H9 (cell line): ENCODE results near the gene HPGDS. TPM values are rescaled to one million over a fixed set of nuclear protein-coding genes. Genes with fewer than 3 reads are reported as not detected.

ENCODE experiments used
- DNase-seq: peaks from one replicate; pipeline ENCODE4 v3.0.0-alpha.2; 2017
- H2AFZ ChIP-seq: one replicate; pipeline ENCODE4 v1.6.1; 2013; ENCODE audit warnings: mild to moderate bottlenecking, low read length, control low read depth, moderate library complexity
- H2AK5ac ChIP-seq: 2 replicates; pipeline ENCODE4 v1.6.1; 2013; ENCODE audit warnings: low read length, control low read depth, mixed read lengths; ENCODE audit not compliant: insufficient read length
- H2BK120ac ChIP-seq: one replicate; pipeline ENCODE4 v1.6.1; 2013; ENCODE audit warnings: low read depth, mild to moderate bottlenecking, low read length, control low read depth, inconsistent platforms; ENCODE audit not compliant: poor library complexity, severe bottlenecking
- H2BK12ac ChIP-seq: 2 replicates; pipeline ENCODE4 v1.6.1; 2013; ENCODE audit warnings: low read length, control low read depth, mixed read lengths, low read depth; ENCODE audit not compliant: insufficient read length
- H2BK15ac ChIP-seq: 2 replicates; pipeline ENCODE4 v1.6.1; 2013; ENCODE audit warnings: low read depth, low read length, control low read depth
- H2BK20ac ChIP-seq: one replicate; pipeline ENCODE4 v1.6.1; 2013; ENCODE audit warnings: low read depth, mild to moderate bottlenecking, low read length, control low read depth, inconsistent platforms; ENCODE audit not compliant: poor library complexity, severe bottlenecking
- H2BK5ac ChIP-seq: 2 replicates; pipeline ENCODE4 v1.6.1; 2013; ENCODE audit warnings: low read length, control low read depth, mixed read lengths; ENCODE audit not compliant: insufficient read length
- H3K14ac ChIP-seq: 2 replicates; pipeline ENCODE4 v1.6.1; 2013; ENCODE audit warnings: low read length, control low read depth; ENCODE audit not compliant: insufficient read depth
- H3K18ac ChIP-seq: 2 replicates; pipeline ENCODE4 v1.6.1; 2013; ENCODE audit warnings: low read depth, mild to moderate bottlenecking, mixed read lengths, low read length, control low read depth; ENCODE audit not compliant: insufficient read length
- H3K23ac ChIP-seq: 2 replicates; pipeline ENCODE4 v1.6.1; 2013; ENCODE audit warnings: low read length, control low read depth, mixed read lengths, low read depth; ENCODE audit not compliant: insufficient read length
- H3K23me2 ChIP-seq: 2 replicates; pipeline ENCODE4 v1.6.1; 2013; ENCODE audit warnings: low read depth, mild to moderate bottlenecking, mixed read lengths, low read length, control low read depth; ENCODE audit not compliant: insufficient read length, poor library complexity, severe bottlenecking
- H3K27ac ChIP-seq: 2 replicates; pipeline ENCODE4 v1.5.1; 2013; ENCODE audit warnings: low read length, control low read depth, mixed read lengths, low read depth; ENCODE audit not compliant: insufficient read length
- H3K27me3 ChIP-seq: 2 replicates; pipeline ENCODE4 v1.6.1; 2013; ENCODE audit warnings: low read length, control low read depth, inconsistent platforms; ENCODE audit not compliant: insufficient read depth
- H3K4ac ChIP-seq: 2 replicates; pipeline ENCODE4 v1.6.1; 2013; ENCODE audit warnings: low read depth, mild to moderate bottlenecking, control low read depth, inconsistent platforms, low read length, moderate library complexity
- H3K4me1 ChIP-seq: 2 replicates; pipeline ENCODE4 v1.6.1; 2013; ENCODE audit warnings: low read length, control low read depth, inconsistent platforms; ENCODE audit not compliant: insufficient read depth
- H3K4me2 ChIP-seq: 2 replicates; pipeline ENCODE4 v1.6.1; 2013; ENCODE audit warnings: low read length, control low read depth, mixed read lengths; ENCODE audit not compliant: insufficient read length, insufficient read depth
- H3K56ac ChIP-seq: 2 replicates; pipeline ENCODE4 v1.6.1; 2013; ENCODE audit warnings: low read depth, mild to moderate bottlenecking, mixed read lengths, low read length, control low read depth; ENCODE audit not compliant: insufficient read length
- H3K79me1 ChIP-seq: 2 replicates; pipeline ENCODE4 v1.6.1; 2013; ENCODE audit warnings: low read depth, mild to moderate bottlenecking, moderate library complexity, low read length, control low read depth, inconsistent platforms; ENCODE audit not compliant: insufficient read depth, poor library complexity, severe bottlenecking
- H3K79me2 ChIP-seq: 2 replicates; pipeline ENCODE4 v1.6.1; 2013; ENCODE audit warnings: low read length, control low read depth, inconsistent platforms; ENCODE audit not compliant: insufficient read depth
- H3K9ac ChIP-seq: 2 replicates; pipeline ENCODE4 v1.6.1; 2013; ENCODE audit warnings: low read length, control low read depth, mixed read lengths; ENCODE audit not compliant: insufficient read length; ENCODE audit errors: extremely low read depth
- H3K9me3 ChIP-seq: one replicate; pipeline ENCODE4 v1.6.1; 2013; ENCODE audit warnings: low read depth, low read length, inconsistent platforms; ENCODE audit not compliant: control insufficient read depth
- H3T11ph ChIP-seq: one replicate; pipeline ENCODE4 v1.6.1; 2013; ENCODE audit warnings: mild to moderate bottlenecking, low read length, control low read depth, inconsistent platforms
- H4K20me1 ChIP-seq: one replicate; pipeline ENCODE4 v1.6.1; 2013; ENCODE audit not compliant: control insufficient read depth, insufficient read length, insufficient read depth
- H4K5ac ChIP-seq: 2 replicates; pipeline ENCODE4 v1.6.1; 2013; ENCODE audit warnings: low read depth, mild to moderate bottlenecking, mixed read lengths, low read length, control low read depth; ENCODE audit not compliant: insufficient read length
- H4K8ac ChIP-seq: replicated peaks from 2 replicates; pipeline ENCODE4 v1.6.1; 2013; ENCODE audit warnings: low read length, control low read depth, mixed read lengths, low read depth; ENCODE audit not compliant: insufficient read length
- H4K91ac ChIP-seq: 2 replicates; pipeline ENCODE4 v1.6.1; 2013; ENCODE audit warnings: low read depth, mild to moderate bottlenecking, moderate library complexity, mixed read lengths, low read length, control low read depth; ENCODE audit not compliant: insufficient read length
- H3K27ac Mint-ChIP-seq, 3 experiments: 2 replicates in 2 of 3; 3 replicates in 1 of 3; pipeline ENCODE4 v1.8.0; 2020 to 2021; ENCODE audit warnings: mixed read lengths in 3 of 3, mild to moderate bottlenecking in 1 of 3, moderate library complexity in 1 of 3
- H3K27me3 Mint-ChIP-seq: 2 replicates; pipeline ENCODE4 v1.8.0; 2021; ENCODE audit warnings: low read depth, mild to moderate bottlenecking, moderate library complexity, mixed read lengths
- H3K36me3 Mint-ChIP-seq, 3 experiments: 2 replicates in 2 of 3; 3 replicates in 1 of 3; pipeline ENCODE4 v1.8.0; 2020 to 2021; ENCODE audit warnings: low read depth in 3 of 3, mixed read lengths in 3 of 3; ENCODE audit not compliant: insufficient read depth in 1 of 3
- H3K4me1 Mint-ChIP-seq, 2 experiments: 2 replicates each; pipeline ENCODE4 v1.8.0; 2020; ENCODE audit warnings: mixed read lengths in 2 of 2
- H3K4me3 Mint-ChIP-seq, 2 experiments: 2 replicates in 1 of 2; 3 replicates in 1 of 2; pipeline ENCODE4 v1.8.0; 2020 to 2021; ENCODE audit warnings: mild to moderate bottlenecking in 2 of 2, mixed read lengths in 2 of 2, moderate library complexity in 1 of 2
- H3K9me3 Mint-ChIP-seq, 2 experiments: 2 replicates in 1 of 2; 3 replicates in 1 of 2; pipeline ENCODE4 v1.8.0; 2020; ENCODE audit warnings: mild to moderate bottlenecking in 2 of 2, mixed read lengths in 2 of 2, moderate library complexity in 1 of 2
- total RNA-seq: library from RNA; stranded (reverse); gene quantifications from 2 replicates; pipeline ENCODE4 v1.2.1, GENCODE V29; 2021
- TF ChIP-seq, protein P1 (sequence below): fragments of 200-600 bp; sonication (generic); conservative IDR thresholded peaks from 3 replicates; pipeline ENCODE4 v1.8.0; 2021; ENCODE audit warnings: antibody characterized with exemption, mild to moderate bottlenecking

The HPGDS gene
- total RNA-seq, 1 experiment from 2014 or later = not detected

DNA sequence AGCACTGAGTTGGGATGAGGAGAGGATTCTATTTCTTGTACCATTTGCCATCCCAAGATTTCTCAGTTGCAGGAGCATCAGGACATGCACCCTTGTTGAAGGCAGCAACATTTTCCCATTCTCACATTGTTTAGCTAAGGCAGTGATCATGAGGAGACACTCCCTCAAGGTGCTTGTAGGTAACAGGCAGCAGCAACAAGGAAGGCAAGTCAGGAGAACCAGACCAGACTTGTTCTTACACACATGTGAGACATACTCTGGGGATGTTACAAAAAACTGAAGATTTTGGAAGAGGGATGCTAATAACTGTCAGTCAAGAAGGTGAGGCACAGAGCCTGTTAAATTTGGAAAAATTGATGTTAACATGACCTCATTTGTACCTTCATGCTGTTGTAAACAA, 15.5 kb upstream of the HPGDS start:
- Histone ChIP-seq H4K20me1 (no peaks in the 10 kb centered on the region), H2BK20ac (no peak overlapping the region), H3K4me1 (no peaks in the 10 kb centered on the region), H2BK12ac (no peak overlapping the region), H3K27me3 (no peaks in the 10 kb centered on the region), H3T11ph (no peak overlapping the region), H3K79me1 (no peaks in the 10 kb centered on the region), H3K79me2 (no peaks in the 10 kb centered on the region), H2BK15ac (no peak overlapping the region), H3K9me3 (no peaks in the 10 kb centered on the region), H2AK5ac (no peak overlapping the region), H3K56ac (no peak overlapping the region), H2BK5ac (no peak overlapping the region), H4K91ac (no peak overlapping the region), H3K4ac (no peak overlapping the region), H3K18ac (no peak overlapping the region), H2BK120ac (no peak overlapping the region), H4K5ac (no peak overlapping the region), H3K27ac (no peak overlapping the region), H3K4me2 (no peak overlapping the region), H2AFZ (no peak overlapping the region), H3K23ac (no peak overlapping the region), H4K8ac (no peak overlapping the region), H3K14ac (no peak overlapping the region), H3K9ac (no peak overlapping the region), H3K23me2 (no peaks in the 10 kb centered on the region)
- no peaks in the 10 kb centered on the region for H3K9me3 Mint-ChIP-seq
- H3K4me1 Mint-ChIP-seq = peaks cover 4 to 9% of the 10 kb centered on the region in 2 experiments; a peak in 3 of 4 replicates
- no peak for DNase-seq
- H3K27ac Mint-ChIP-seq = no peak overlapping the region
- no peak overlapping the region for H3K4me3 Mint-ChIP-seq
- no peaks in the 10 kb centered on the region; a peak in 1 of 7 replicates for H3K36me3 Mint-ChIP-seq
- TF ChIP-seq, protein P1, sequence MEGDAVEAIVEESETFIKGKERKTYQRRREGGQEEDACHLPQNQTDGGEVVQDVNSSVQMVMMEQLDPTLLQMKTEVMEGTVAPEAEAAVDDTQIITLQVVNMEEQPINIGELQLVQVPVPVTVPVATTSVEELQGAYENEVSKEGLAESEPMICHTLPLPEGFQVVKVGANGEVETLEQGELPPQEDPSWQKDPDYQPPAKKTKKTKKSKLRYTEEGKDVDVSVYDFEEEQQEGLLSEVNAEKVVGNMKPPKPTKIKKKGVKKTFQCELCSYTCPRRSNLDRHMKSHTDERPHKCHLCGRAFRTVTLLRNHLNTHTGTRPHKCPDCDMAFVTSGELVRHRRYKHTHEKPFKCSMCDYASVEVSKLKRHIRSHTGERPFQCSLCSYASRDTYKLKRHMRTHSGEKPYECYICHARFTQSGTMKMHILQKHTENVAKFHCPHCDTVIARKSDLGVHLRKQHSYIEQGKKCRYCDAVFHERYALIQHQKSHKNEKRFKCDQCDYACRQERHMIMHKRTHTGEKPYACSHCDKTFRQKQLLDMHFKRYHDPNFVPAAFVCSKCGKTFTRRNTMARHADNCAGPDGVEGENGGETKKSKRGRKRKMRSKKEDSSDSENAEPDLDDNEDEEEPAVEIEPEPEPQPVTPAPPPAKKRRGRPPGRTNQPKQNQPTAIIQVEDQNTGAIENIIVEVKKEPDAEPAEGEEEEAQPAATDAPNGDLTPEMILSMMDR = no peak
- no peaks in the 10 kb centered on the region for H3K27me3 Mint-ChIP-seq
